Right lobe of liver (tissue), 4 donors: ENCODE results near the gene USP17L24.
"Not testable (repeated sequence)": the region's sequence is repeated elsewhere in the genome, so short reads cannot be mapped to it uniquely, and the experiment has no call there.

ENCODE experiments used
- POLR2A ChIP-seq: fragments of 450-650 bp; IDR thresholded peaks from one replicate; pipeline ENCODE4 v1.6.1; 2017; ENCODE audit warnings: antibody characterized with exemption, mild to moderate bottlenecking
- TF ChIP-seq, protein P1 (sequence below), 4 donors: fragments of 200-600 bp in 3 of 4; fragments of 450-650 bp in 1 of 4; IDR thresholded peaks; one replicate each; pipeline versions ENCODE4 v1.5.1 to v1.8.0; 2016 to 2022; ENCODE audit warnings: antibody characterized with exemption in 4 of 4, mild to moderate bottlenecking in 2 of 4
- donor health status: DM: no; HTN: no; CAD: no.
- donor health status: DM: no; HTN: no; CAD: no.
- donor health status: DM: no; HTN: yes; CAD: no.

DNA sequence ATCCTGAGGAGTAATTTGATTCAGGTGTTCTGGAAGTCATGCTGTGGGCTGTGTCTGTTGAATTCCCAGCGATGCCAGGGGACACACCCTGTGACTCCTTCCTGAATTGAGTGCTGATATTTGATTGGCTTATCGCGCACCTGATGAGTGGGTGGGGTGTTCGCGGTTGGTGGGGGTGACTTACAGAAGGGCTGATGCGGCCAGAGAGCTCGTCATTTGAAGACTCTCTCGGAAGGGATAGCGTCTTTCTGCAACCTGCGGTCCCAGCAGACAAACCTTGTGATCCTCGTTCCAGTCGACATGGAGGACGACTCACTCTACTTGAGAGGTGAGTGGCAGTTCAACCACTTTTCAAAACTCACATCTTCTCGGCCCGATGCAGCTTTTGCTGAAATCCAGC is 37.9 kb downstream of the USP17L24 start, which contains the start of gene USP17L30:
- TF ChIP-seq, protein P1, sequence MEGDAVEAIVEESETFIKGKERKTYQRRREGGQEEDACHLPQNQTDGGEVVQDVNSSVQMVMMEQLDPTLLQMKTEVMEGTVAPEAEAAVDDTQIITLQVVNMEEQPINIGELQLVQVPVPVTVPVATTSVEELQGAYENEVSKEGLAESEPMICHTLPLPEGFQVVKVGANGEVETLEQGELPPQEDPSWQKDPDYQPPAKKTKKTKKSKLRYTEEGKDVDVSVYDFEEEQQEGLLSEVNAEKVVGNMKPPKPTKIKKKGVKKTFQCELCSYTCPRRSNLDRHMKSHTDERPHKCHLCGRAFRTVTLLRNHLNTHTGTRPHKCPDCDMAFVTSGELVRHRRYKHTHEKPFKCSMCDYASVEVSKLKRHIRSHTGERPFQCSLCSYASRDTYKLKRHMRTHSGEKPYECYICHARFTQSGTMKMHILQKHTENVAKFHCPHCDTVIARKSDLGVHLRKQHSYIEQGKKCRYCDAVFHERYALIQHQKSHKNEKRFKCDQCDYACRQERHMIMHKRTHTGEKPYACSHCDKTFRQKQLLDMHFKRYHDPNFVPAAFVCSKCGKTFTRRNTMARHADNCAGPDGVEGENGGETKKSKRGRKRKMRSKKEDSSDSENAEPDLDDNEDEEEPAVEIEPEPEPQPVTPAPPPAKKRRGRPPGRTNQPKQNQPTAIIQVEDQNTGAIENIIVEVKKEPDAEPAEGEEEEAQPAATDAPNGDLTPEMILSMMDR (IDR thresholded peaks at IDR 0.05) = not testable (repeated sequence)
- not testable (repeated sequence) for TF ChIP-seq POLR2A
